GM03348 (cell line): ENCODE data around the gene CBX2.
"Not testable (repeated sequence)": the region's sequence is repeated elsewhere in the genome, so short reads cannot be mapped to it uniquely, and the experiment has no call there.

Source experiments
- DNase-seq: peaks from one replicate; pipeline ENCODE4 v3.0.0; 2012; ENCODE audit warnings: low spot score

Gene CBX2

GRCh38 chr17:79769570-79770506, 8.1 kb upstream of the CBX2 start:
- no peak for DNase-seq

GRCh38 chr17:79771276-79771675, 6.7 kb upstream of the CBX2 start:
- DNase-seq = no peak

GRCh38 chr17:79772726-79773125, 5.2 kb upstream of the CBX2 start:
- not testable (repeated sequence) for DNase-seq

- DNase-seq = no peak
Observed at GRCh38 chr17:79774561-79774975, 3.4 kb upstream of the CBX2 start.

- DNase-seq = no peak
Observed at GRCh38 chr17:79775632-79776031, 2.3 kb upstream of the CBX2 start.

GRCh38 chr17:79776376-79777119, 1.4 kb upstream of the CBX2 start:
- DNase-seq = no peak

GRCh38 chr17:79777120-79777893, 641 bp upstream of the CBX2 start:
- DNase-seq = no peak

GRCh38 chr17:79778504-79779083, 646 bp downstream of the CBX2 start:
- DNase-seq = no peak

- DNase-seq = no peak
Observed at GRCh38 chr17:79779084-79779529, 1.2 kb downstream of the CBX2 start.

GRCh38 chr17:79779661-79780365, 1.9 kb downstream of the CBX2 start:
- DNase-seq = no peak

- no peak for DNase-seq
Observed at GRCh38 chr17:79781012-79781650, 3.2 kb downstream of the CBX2 start.

- no peak for DNase-seq
Observed at GRCh38 chr17:79781736-79782575, 4.0 kb downstream of the CBX2 start.

- DNase-seq = no peak
Observed at GRCh38 chr17:79783891-79784290, 5.9 kb downstream of the CBX2 start.

GRCh38 chr17:79784353-79785016, 6.5 kb downstream of the CBX2 start:
- DNase-seq = no peak

- no peak for DNase-seq
Observed at GRCh38 chr17:79785017-79785899, 7.3 kb downstream of the CBX2 start.

GRCh38 chr17:79785900-79786810, 8.2 kb downstream of the CBX2 start:
- no peak for DNase-seq
